Skeletal muscle satellite cell (primary cell): ENCODE data around the gene BACH2.

Experiments
- H3K27me3 ChIP-seq: 2 replicates; pipeline ENCODE4 v1.7.0; 2013; ENCODE audit warnings: low read length; ENCODE audit not compliant: control insufficient read depth, insufficient read depth
- H3K36me3 ChIP-seq: 2 replicates; pipeline ENCODE4 v1.7.0; 2013; ENCODE audit warnings: mild to moderate bottlenecking, control low read depth, low read length; ENCODE audit not compliant: insufficient read depth
- H3K4me1 ChIP-seq: 2 replicates; pipeline ENCODE4 v1.7.0; 2013; ENCODE audit warnings: low read length; ENCODE audit not compliant: control insufficient read depth, insufficient read depth
- H3K4me2 ChIP-seq: 2 replicates; pipeline ENCODE4 v1.7.0; 2013; ENCODE audit warnings: mild to moderate bottlenecking, low read length
- H3K4me3 ChIP-seq: 2 replicates; pipeline ENCODE4 v1.7.0; 2013; ENCODE audit warnings: low read length
- H3K9ac ChIP-seq: 2 replicates; pipeline ENCODE4 v1.7.0; 2013; ENCODE audit warnings: mild to moderate bottlenecking, low read depth, low read length, moderate library complexity
- H3K9me3 ChIP-seq: replicated peaks from 2 replicates; pipeline ENCODE4 v1.7.0; 2013; ENCODE audit warnings: mild to moderate bottlenecking, control low read depth, low read length

Gene BACH2

DNA sequence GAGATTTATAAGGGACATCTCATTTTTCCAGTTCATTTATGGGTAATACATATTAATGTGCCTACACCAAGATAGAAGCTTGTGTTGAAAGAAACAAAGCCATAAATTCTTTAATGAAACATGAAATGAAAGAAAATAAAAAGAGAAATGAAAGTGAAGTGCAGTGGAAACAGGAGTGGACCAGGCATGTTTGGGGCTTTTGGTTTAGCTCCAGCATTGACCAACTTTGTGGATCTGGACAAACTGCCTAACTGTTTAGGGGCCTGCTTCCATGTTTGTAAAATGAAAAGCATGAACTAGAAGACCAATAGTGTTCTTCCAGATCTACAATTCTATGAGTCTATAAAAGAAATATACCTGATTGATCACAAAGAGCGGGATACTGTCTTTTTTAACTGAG lies 277.4 kb downstream of the BACH2 start:
- Histone ChIP-seq H3K4me1 (no peaks in the 10 kb centered on the region), H3K4me3 (no peak overlapping the region), H3K9ac (no peak overlapping the region), H3K4me2 (no peak overlapping the region), H3K36me3 (no peaks in the 10 kb centered on the region), H3K9me3 (no peaks in the 10 kb centered on the region), H3K27me3 (no peaks in the 10 kb centered on the region)

DNA sequence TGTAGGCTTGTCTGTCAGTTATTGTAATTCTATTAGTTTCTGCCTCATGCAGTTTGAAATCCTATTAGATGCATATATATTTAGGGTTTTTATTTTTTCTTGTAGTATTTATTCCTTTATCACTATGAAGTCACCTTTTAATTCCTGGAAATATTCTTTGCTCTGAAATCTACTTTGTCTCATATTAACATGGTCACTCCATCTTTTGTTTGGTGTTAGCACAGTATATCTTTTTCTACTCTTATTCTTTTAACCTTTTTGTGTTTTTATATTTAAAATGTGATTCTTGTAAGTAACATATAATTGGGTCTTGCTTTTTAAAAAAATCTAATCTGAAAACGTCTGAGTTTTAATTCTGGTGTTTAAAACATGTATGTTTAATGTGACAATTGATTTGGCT lies 280.8 kb downstream of the BACH2 start:
- no peaks in the 10 kb centered on the region for H3K9me3 ChIP-seq

DNA sequence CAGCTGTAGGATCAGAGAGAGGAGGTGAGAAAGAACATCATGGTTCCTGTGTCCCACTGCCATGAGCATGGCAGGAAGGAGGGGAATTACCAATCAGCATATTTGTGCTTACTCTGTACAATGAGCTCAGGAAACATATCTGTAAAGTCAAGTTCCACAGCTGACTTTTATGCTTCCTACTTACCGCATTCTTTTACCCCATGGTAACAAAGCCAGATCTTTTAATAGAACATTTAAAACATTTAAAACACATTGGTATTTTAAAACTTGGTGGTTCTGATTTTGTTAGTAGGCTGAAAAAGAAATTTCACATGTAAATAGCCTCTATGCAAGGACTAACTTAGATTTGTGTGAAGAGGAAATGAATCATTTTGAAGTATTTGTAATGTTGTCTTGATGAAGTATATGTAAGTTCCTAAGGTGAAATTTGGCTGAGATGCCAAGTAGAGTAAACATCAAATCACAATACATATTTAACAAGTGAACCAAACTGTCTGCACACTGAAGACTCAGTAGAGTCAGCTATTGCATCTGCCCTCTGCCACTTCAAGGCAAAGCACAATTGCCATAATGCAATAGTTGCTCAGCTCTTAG lies 287.6 kb downstream of the BACH2 start:
- H3K4me3 ChIP-seq = no peak overlapping the region
- H3K9me3 ChIP-seq = no peaks in the 10 kb centered on the region
- H3K4me1 ChIP-seq = peaks cover 29% of the 10 kb centered on the region
- H3K9ac ChIP-seq = no peak overlapping the region
- no peak overlapping the region for H3K4me2 ChIP-seq
- H3K36me3 ChIP-seq = no peaks in the 10 kb centered on the region
- H3K27me3 ChIP-seq = no peaks in the 10 kb centered on the region

More for the DNA sequence above, 280.8 kb downstream of the BACH2 start:
- H3K4me2 ChIP-seq = no peak overlapping the region
- H3K27me3 ChIP-seq = no peaks in the 10 kb centered on the region
- no peaks in the 10 kb centered on the region for H3K36me3 ChIP-seq
- no peak overlapping the region for H3K9ac ChIP-seq
- H3K4me1 ChIP-seq = no peaks in the 10 kb centered on the region
- H3K4me3 ChIP-seq = no peak overlapping the region

DNA sequence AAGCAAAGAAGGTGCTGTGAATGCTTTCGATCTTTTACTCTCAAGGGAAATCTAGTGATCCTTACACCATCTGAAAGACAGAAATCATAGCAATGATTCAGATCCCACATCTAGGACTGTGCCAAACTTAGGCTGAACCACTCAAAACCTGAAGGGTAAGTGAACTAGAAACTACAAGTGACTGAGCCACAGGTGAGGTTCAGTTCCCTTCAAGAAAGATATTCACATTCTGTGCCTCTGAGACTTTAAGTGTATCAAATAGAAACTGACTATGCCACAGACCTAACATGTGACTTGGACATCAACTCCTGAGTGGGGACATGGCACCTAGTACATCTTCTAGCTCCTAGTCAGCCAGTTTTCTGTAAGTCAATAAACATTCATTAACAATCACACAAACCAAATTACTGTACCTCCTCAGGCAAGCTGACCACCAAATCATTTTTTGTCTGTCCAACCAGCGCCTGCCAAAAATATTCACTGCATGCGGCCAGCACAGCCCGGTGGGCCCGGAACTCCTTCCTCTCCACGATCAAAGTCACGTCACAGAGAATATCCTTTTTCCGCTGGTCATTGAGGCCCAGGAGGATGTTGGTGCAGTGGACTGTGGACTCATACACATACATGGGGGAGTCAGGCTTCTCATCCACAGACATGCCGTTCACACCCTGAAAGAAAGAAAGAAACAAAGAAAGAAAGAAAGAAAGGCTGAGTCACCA lies 288.3 kb downstream of the BACH2 start:
- Histone ChIP-seq H3K27me3 (no peaks in the 10 kb centered on the region), H3K4me1 (peaks cover 35% of the 10 kb centered on the region), H3K4me2 (no peak overlapping the region), H3K36me3 (no peaks in the 10 kb centered on the region), H3K9ac (no peak overlapping the region), H3K4me3 (no peak overlapping the region), H3K9me3 (no peaks in the 10 kb centered on the region)

DNA sequence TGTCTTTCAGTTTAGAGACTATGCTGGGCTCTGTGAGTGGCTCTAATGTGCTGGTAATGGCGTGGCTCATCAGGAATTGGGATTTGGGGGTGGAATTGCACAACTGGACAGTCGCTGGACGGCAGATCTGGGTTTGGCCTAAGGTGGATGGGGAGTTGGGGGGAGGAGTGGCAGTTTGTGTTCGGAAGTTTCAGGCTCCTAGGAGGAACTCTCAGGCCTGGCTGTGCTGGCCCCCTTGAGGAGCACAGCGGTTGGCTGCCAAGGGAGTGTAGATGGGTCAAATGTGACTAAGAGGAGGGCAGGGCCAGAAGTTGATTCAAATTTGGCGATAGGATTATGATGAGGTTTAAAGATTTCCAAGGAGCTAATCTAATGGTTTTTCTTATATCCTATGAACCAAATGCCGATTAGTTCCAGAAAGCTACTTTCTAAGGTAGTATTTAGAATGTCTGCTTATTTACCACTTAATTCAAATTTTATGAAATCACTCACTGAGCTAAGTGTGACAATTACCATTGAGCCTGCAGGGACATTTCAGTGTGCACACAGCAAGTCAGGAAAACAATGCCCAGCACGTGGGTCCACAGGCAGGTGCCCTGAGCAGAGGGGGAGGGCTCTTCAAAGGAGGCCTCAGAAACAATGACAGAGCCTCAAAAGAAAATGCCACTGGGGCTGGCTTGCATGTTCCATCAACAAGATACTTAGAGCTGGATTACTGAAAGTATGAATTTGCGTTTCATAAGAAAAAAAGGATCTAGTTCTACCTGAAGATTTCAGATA lies 291.4 kb downstream of the BACH2 start:
- Histone ChIP-seq H3K4me1 (peaks cover 42% of the 10 kb centered on the region), H3K4me2 (no peak overlapping the region), H3K27me3 (no peaks in the 10 kb centered on the region), H3K9ac (no peak overlapping the region), H3K36me3 (no peaks in the 10 kb centered on the region), H3K4me3 (no peak overlapping the region), H3K9me3 (no peaks in the 10 kb centered on the region)

DNA sequence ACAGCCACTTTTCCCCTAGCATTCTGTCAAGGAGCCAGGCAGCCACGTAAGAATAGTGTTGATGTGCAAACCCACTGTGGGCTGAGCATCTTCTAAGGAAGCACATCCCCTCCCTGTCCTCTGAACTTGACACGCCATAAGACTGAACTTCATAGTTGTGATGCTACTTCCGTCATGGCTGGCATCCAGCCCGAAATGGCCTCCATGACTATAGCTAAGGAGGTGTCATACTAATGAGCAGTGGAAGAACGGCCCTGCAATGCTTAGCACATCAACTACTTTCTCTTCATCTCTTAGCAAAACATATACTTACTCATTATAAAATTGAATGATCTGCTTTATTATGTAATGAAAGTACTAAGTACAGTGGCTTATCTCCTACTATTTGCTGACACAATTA lies 292.1 kb downstream of the BACH2 start:
- Histone ChIP-seq H3K4me2 (no peak overlapping the region), H3K4me3 (no peak overlapping the region), H3K36me3 (no peaks in the 10 kb centered on the region), H3K9me3 (no peaks in the 10 kb centered on the region), H3K27me3 (no peaks in the 10 kb centered on the region), H3K9ac (no peak overlapping the region), H3K4me1 (peaks cover 41% of the 10 kb centered on the region)

DNA sequence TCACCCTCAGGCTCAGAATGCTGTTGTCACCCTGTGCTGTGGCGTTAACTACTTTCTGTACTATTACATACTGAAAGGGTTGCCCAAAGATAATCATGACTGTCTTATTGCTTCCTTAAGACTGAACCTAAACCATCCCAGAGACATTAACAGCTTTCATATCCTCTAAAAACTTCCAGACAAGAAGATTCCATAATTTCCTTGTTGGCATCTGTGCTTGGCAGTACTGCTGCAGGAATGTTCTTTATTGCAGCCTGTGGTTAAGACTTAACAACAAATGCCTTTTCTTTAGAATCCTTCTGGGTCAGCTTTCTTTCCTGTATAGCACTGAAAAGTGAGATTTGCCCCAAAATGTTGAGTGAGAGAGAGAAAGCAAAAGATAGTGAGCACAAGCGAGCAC lies 292.7 kb downstream of the BACH2 start:
- H3K27me3 ChIP-seq = no peaks in the 10 kb centered on the region
- H3K9ac ChIP-seq = no peak overlapping the region
- H3K4me2 ChIP-seq = no peak overlapping the region
- no peaks in the 10 kb centered on the region for H3K36me3 ChIP-seq
- H3K4me3 ChIP-seq = no peak overlapping the region
- peaks cover 39% of the 10 kb centered on the region for H3K4me1 ChIP-seq
- no peaks in the 10 kb centered on the region for H3K9me3 ChIP-seq

DNA sequence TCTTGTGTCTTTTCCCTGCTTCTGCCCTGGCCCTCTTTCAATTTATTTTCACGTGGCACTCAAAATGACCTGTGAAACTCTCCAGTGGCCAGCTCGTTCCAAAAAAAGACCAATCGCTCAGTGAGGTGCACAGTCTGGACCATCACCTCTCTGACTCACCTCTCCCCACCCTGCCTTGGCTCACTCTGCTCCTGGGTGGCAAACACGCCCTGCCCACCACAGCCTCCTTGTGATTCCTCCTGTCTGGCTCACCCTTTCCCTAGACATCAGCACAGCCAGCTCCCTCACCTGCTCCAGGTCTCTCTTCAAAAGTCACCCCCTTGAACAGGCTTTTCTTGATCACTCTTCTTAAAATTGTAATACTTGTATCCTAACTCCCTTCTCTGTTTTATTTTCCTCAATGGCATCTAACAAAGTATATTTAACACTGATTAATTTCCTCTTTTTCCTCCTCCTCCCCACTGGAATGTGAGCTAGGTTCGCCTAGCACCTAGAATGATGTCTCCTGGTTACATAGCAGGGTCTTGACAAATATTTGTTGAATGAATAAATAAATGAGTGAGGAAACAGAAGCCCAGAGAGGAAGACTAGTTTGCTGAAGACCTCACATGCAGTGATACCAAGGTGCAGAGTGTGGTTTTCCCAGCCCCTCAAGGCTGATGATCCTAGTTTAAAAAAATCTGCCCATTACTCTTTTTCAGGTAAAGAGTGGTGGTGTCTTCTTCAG lies 293.4 kb downstream of the BACH2 start:
- H3K4me2 ChIP-seq = no peak overlapping the region
- no peaks in the 10 kb centered on the region for H3K27me3 ChIP-seq
- H3K4me1 ChIP-seq = peaks cover 39% of the 10 kb centered on the region
- no peak overlapping the region for H3K4me3 ChIP-seq
- H3K9ac ChIP-seq = no peak overlapping the region
- H3K36me3 ChIP-seq = no peaks in the 10 kb centered on the region
- H3K9me3 ChIP-seq = no peaks in the 10 kb centered on the region

DNA sequence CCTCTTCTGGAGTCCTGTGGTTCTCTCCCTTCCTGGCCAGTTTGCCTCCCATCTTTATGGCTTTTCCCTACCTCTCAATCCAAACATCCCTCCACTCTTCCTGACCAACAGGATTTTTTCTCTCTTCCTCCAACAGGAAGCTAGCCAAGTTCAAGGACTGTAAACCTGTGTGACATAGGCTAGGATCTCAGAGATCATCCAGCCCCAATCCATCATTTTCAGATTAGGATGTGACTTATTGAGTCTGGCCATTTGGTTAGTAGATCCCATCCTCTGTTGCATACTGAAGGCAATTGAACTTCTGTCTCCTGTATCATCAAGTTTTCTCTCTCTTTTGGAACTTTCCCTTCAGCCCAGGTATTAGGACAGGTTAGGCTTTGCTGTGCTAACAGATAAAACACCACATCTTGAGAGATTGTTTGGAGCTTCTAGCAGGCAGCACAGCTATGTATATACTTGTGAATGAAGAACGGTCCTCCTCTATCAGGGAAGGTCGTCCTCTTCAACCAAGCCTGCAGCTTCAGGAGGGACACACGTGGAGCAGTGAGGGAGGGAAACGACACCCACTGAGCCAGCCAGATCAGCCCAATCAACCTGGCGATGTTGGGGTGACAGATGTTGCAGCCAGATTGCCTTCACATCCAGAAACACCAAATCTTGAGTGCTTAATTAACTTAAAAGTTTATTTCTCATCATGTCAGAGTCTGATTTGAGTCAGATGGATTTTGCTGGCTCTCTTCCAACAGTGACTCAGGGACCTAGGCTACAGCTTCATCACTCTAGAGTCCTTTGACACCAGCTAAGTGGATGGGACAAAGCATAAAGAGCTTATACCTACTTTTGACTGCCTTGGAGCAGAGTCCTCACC lies 295.5 kb downstream of the BACH2 start:
- Histone ChIP-seq H3K4me1 (peaks cover 50% of the 10 kb centered on the region), H3K9me3 (no peaks in the 10 kb centered on the region), H3K36me3 (no peaks in the 10 kb centered on the region), H3K4me2 (no peak overlapping the region), H3K4me3 (no peak overlapping the region), H3K9ac (no peak overlapping the region), H3K27me3 (no peaks in the 10 kb centered on the region)

DNA sequence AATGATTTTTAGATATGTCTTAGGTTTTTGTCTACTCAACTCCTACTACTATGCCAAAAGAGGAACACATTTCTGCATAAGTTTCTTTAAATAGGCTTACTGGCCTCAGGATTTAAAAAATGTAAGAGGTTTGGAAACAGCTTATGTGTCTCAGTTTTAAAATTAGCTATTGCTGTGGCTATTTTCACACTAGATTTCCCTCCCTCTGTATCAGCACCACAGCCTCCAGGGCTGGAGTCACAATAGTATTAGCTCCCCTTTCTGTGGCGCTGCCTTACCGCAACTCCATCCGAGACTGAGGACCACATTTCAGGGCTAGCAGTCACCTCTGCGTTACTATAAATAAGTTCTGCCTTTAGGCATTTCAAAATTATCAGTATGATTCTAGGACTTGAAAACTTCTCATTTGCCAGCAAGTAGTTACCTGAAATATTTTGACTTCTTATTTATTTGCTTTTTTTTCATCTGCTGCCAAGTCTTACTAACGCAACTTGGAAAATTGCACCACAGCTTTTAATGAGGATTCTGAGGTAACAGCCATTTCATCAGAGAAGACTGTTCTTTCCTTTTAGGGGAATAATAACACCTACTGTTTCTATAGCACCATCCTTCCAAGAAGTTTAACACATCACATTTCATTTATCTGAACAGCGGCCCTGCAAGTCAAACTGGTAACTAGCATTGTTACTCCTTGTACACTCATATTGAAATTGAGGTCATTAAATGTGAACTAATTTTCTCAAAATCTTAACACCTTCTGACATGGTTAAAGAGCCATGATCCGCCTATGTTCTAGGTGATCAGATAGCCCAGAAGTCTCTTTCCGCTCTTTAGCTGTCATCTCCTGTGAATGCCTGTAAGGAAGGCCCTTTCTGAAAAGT lies 296.5 kb downstream of the BACH2 start:
- H3K4me1 ChIP-seq = peaks cover 48% of the 10 kb centered on the region
- no peak overlapping the region for H3K4me2 ChIP-seq
- no peaks in the 10 kb centered on the region for H3K27me3 ChIP-seq
- H3K9ac ChIP-seq = no peak overlapping the region
- no peaks in the 10 kb centered on the region for H3K36me3 ChIP-seq
- H3K4me3 ChIP-seq = no peak overlapping the region
- H3K9me3 ChIP-seq = no peaks in the 10 kb centered on the region
